Superior temporal gyrus (tissue), 1 donor: ENCODE results near the gene ZNF639.
"Not testable (repeated sequence)": the region's sequence is repeated elsewhere in the genome, so short reads cannot be mapped to it uniquely, and the experiment has no call there.

Experiments
- DNase-seq: peaks from one replicate; pipeline ENCODE4 v3.0.0-alpha.2; 2016; ENCODE audit errors: extremely low spot score

Gene ZNF639

GRCh38 chr3:179322286-179323196 is at the start of gene ZNF639:
Gene ZNF639 (plus strand): TSS chr3:179323031. CDS start chr3:179328294, 5,263 bp downstream.
- peak; percentile 77 for DNase-seq

GRCh38 chr3:179274434-179274833 is 48.4 kb upstream of the ZNF639 start:
- not testable (repeated sequence) for DNase-seq

- no peak for DNase-seq
Observed at GRCh38 chr3:179276001-179276400, 46.8 kb upstream of the ZNF639 start.

- DNase-seq, result no peak
Observed at GRCh38 chr3:179276743-179277142, 46.1 kb upstream of the ZNF639 start.

GRCh38 chr3:179278151-179278550 is 44.7 kb upstream of the ZNF639 start:
- DNase-seq, result no peak

- no peak for DNase-seq
Observed at GRCh38 chr3:179278932-179279693, 43.7 kb upstream of the ZNF639 start.

- DNase-seq, result no peak
Observed at GRCh38 chr3:179279837-179280236, 43.0 kb upstream of the ZNF639 start.

GRCh38 chr3:179281825-179282224 is 41.0 kb upstream of the ZNF639 start:
- no peak for DNase-seq

GRCh38 chr3:179286331-179286730 is 36.5 kb upstream of the ZNF639 start:
- DNase-seq, result no peak

- DNase-seq, result no peak
Observed at GRCh38 chr3:179288845-179289244, 34.0 kb upstream of the ZNF639 start.

- no peak for DNase-seq
Observed at GRCh38 chr3:179289295-179289694, 33.5 kb upstream of the ZNF639 start.

- no peak for DNase-seq
Observed at GRCh38 chr3:179292450-179292849, 30.4 kb upstream of the ZNF639 start.

GRCh38 chr3:179297971-179298725 is 24.7 kb upstream of the ZNF639 start:
- DNase-seq, result no peak

GRCh38 chr3:179299316-179299715 is 23.5 kb upstream of the ZNF639 start:
- no peak for DNase-seq

GRCh38 chr3:179299999-179300613 is 22.7 kb upstream of the ZNF639 start:
- DNase-seq, result no peak

- no peak for DNase-seq
Observed at GRCh38 chr3:179301645-179302044, 21.2 kb upstream of the ZNF639 start.

- no peak for DNase-seq
Observed at GRCh38 chr3:179302111-179302510, 20.7 kb upstream of the ZNF639 start.

- DNase-seq, result no peak
Observed at GRCh38 chr3:179304605-179305004, 18.2 kb upstream of the ZNF639 start.

GRCh38 chr3:179307362-179307761 is 15.5 kb upstream of the ZNF639 start:
- not testable (repeated sequence) for DNase-seq

GRCh38 chr3:179308001-179308400 is 14.8 kb upstream of the ZNF639 start:
- DNase-seq, result no peak

GRCh38 chr3:179309225-179310078 is 13.4 kb upstream of the ZNF639 start:
- DNase-seq, result no peak
